GM19035 (cell line): ENCODE measurements around the gene EHMT1.

ENCODE experiments used
- ATAC-seq: cut with Tn5 transposase; IDR thresholded peaks from one replicate; pipeline ENCODE4 v1.9.1; 2021; ENCODE audit not compliant: unreplicated experiment

The EHMT1 gene

DNA sequence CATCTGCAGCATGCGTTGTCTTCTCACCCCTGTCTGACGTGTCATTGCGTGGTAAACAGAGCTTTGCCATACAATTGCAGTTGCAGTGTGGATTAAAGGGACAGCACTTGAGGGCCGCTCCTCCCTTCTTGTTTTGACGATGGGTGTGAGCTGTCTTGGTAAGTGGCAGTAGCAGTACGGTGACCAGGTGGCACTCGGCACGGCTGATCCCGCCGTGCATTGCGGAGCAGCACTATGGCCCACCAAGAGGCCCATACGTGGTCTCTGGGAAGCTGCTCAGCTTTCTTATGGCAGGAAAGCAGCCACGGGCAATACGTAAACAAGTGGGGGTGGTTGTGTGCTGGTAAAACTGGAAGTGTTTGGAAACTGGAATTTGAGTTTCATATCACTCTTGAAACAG is 25.1 kb downstream of the EHMT1 start:
- no peak for ATAC-seq

DNA sequence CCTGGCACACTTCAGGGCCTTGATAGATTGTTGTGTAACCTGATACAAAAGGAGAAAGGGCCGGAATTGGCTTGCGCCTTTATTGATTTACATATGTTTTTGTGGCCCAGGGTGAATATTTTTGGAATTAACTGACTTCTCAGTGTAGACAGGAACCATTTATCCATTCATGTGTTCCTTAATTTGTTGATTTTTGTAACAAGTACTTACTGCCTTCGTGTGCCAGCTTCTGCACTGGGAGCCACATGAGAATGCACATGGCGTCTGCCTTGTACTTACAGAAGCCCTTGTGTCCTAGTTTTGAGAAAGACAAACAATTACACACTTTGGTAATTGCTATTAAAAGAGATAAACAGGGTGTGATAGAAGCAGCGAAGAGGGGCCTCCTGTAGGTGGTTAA is 26.4 kb downstream of the EHMT1 start:
- ATAC-seq = no peak

DNA sequence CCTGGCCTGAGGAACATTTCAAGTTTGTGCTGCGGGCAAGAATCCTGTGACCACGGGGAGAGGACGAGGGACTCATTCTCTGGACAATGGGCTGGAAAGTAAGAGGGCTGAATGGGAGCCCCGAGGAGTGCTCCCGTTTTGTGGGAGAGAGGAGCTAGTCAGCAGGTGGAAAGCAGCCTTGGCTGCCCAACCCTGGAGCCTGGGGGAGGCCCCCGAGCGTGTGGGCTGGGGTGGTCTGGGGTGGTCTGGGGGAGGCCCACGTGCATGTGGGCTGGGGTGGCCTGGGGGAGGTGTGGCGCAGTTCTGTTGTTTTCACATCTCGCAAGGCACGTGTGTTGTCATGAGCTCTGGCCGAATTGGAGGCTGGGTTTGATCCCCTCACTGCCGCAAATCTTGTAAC is 27.5 kb downstream of the EHMT1 start:
- ATAC-seq = no peak

DNA sequence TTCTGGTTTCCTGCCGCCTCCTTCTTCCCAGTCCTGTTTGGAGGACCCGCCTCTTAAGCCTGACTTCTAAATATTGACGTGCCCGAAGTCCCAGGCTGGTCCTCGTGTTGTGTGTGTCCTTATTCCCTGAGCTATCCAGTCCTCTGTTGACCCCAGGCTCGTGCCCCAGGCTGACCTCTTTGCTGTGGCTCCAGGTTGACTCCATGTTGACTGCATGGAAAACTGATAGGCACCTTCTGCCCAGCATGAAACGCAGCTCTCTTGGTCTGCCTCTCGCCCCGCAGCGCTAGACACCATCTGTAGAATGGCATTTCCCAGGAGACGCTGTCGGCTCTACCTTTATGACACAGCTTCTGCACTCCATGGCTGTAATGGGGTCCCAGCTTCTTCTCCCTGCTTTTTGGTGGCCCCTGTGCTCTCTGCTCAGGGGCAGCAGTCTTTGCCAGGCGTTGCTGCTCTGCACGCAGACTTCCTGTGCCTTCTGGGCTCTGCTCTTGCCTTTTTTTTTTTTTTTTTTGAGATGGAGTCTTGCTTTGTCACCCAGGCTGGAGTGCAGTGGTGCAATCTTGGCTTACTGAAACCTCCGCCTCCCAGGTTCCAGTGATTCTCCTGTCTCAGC is 28.4 kb downstream of the EHMT1 start:
- no peak for ATAC-seq

DNA sequence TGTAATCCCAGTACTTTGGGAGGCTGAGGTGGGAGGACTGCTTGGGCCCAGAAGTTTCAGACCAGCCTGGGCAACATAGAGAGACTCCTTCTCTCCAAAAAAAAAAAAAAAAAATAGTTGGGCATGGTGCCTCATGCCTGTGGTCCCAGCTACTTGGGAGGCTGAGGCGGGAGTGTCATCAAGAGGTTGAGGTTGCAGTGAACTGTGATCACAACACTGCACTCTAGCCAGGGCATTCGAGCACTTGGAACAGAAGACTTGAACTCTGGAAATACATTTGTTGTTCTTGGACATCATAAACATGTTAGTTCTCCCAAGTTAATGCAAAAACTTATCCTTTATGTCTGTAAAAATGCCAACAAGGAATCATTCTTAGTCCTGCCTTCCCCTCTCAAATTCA is 29.6 kb downstream of the EHMT1 start:
- no peak for ATAC-seq

DNA sequence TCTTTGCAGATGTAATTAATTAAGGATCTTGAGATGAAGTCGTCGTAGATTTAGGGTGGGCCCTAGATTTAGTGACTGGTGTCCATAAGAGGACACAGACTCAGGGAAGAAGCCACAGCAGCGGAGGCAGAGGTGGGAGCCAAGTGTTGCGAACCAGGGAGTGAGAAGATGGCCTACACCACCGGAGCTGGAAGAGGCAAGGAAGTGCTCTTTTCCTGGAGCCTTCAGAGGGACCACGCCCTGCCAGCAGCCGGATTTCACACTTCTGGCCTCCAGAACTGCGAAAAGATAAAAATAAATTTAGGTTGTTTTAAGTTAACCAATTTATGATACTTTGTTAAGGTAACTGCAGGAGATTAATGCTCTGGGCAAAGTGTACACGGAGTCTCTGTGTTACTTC is 30.7 kb downstream of the EHMT1 start:
- no peak for ATAC-seq

DNA sequence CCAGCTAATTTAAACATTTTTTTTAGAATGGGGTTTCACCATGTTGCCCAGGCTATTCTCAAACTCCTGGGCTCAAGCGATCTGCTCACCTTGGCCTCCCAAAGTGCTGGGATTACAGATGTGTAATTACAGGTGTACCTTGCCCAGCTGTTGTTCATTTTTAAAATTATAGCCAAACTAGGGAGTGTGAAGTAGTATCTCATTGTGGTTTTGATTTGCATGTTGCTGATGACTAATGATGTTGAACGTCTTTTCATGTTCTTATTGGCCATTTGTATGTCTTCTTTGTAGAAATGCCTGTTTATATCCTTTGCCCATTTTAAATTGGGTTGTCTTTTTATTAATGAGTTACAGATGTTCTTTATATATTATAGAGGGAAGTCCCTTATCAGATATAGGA is 31.5 kb downstream of the EHMT1 start:
- no peak for ATAC-seq

DNA sequence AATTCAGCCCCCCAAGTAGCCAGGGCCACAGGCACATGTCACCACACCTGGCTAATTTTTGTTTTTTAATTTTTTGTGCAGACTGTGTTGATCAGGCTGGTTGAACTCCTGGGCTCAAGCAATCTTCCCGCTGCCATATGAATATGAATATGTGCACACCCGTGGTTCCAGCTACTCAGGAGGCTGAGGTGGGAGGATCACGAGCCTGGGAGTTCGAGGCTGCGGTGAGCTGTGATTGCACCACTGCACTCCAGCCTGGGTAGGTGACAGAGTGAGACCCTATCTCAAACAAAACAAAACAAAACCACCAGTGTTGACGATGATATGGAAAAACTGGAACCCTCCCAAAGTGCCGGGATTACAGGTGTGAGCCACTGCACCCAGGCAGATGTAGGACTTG is 32.0 kb downstream of the EHMT1 start:
- no peak for ATAC-seq

DNA sequence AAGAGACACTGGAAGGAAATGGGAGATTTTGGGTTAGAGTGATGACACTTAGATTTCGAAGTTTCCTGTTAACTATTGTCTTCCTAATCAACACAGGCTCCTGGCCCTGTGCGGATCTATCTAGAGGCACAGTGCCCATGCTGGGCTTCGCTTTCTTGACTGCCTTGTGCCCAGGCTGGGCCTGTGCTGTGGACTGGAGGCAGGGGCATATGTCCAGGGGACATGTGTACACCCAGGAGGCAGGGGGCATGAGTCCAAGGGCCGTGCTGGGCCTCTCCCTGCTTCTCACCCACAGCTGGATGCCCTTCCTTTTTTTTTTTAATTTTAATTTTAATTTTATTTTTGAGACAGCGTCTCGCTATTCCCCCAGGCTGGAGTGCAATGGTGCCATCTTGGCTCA is 37.6 kb downstream of the EHMT1 start:
- no peak for ATAC-seq

DNA sequence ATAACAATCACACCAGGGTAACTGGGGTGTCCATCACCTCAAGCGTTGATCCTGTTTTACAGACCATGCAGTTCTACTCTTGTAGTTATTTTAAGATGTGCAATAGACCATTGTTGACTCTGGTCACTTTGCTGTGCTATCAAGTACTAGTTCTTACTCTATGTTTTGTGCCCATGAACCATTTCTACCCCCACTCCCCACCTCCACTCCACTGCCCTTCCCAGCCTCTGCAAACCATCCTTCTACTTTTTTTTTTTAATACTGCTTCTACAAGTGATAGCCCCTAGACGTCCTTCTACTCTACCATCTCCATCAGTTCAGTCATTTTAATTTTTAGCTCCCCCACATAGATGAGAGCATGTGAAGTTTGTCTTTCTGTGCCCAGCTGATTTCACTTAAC is 38.8 kb downstream of the EHMT1 start:
- ATAC-seq = no peak

DNA sequence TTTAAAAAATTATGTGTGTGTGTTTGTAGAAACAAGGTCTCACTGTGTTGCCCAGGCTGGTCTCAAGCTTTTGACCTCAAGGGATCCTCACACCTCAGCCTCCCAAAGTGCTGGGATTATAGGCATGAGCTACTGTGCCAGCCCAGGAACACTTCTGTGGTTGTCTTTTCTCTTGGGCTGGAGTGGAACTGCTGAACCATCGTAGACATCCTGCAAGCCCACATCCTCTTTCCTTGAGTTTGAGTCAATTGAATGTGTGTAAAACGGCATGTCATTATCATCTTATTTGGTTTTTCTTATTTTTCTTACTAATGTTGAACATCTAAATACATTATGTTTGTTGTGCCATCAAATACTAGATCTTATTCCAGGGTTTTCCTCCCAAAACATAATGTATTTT is 40.0 kb downstream of the EHMT1 start:
- no peak for ATAC-seq

DNA sequence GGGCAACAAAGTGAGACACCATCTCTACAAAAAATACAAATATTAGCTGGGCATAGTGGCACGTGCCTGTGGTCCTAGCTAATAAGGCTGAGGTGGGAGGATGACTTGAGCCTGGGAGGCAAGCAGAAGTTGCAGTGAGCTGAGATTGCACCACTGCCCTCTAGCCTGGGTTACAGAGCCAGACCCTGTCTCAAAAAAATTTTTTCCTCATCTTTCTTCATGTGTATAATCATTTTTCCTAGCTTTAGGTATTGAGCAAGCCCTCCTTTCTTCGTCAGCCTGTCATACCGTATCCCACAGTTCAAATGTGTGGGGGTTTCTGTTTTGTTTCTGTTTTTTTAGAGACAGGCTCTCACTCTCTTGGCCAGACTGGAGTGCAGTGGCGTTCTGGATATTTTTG is 41.3 kb downstream of the EHMT1 start:
- ATAC-seq = no peak

DNA sequence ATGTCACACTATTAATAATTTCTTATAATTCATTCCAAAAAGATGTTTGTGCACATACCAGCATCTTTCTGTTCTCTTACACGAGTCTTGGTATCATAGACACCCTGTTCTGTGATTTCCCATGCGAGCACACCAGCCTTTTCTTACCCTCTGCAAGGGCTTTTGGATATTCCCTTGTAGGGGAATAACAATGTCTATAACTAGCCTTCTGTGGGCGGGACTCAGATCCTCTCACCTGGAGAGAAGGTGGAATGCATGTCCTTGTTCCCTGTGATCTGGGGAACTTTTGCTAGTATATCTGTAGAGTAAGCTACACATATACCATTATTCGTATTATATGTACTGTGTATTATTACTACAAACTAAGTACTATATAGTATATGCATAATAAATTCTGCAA is 44.8 kb downstream of the EHMT1 start:
- ATAC-seq = no peak

DNA sequence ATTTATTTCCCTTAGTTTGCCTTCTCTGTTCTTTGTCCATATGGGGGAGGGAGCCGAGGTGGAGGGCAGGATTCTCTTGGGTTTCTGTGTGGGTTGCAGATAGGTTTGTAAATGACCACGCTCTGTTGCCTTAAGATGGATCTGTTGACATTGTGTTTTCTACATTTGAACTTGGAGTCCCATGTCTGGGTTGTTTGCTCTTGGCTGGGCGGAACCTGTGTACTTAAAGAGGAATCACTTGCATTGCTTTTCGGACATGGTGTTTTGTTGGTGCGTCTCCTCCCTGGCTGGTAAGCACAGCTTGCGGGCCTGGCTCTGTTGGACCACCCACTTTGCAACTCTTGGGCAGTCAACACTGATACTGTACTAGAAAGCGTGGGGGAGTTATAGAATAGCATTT is 45.9 kb downstream of the EHMT1 start:
- no peak for ATAC-seq

DNA sequence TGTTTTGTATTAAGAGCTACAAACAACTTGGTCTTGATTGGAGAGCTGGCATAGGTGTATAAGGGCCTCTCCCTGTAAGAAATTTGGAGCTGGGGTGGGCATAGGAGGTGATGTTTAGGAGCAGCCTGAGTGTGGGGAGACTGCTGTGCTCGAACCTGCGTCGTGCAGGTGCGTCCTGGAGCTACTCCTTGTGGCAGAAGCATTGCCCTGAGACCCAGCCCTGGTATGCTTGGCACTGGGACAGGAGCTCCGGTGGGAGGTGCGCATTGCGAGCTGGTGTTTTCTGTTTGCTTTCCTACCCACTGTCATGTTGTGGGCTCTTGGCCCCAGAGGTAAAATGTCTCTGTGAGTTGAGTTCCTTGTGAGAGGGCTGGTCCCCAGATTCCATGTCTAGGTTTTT is 46.4 kb downstream of the EHMT1 start:
- ATAC-seq = no peak

DNA sequence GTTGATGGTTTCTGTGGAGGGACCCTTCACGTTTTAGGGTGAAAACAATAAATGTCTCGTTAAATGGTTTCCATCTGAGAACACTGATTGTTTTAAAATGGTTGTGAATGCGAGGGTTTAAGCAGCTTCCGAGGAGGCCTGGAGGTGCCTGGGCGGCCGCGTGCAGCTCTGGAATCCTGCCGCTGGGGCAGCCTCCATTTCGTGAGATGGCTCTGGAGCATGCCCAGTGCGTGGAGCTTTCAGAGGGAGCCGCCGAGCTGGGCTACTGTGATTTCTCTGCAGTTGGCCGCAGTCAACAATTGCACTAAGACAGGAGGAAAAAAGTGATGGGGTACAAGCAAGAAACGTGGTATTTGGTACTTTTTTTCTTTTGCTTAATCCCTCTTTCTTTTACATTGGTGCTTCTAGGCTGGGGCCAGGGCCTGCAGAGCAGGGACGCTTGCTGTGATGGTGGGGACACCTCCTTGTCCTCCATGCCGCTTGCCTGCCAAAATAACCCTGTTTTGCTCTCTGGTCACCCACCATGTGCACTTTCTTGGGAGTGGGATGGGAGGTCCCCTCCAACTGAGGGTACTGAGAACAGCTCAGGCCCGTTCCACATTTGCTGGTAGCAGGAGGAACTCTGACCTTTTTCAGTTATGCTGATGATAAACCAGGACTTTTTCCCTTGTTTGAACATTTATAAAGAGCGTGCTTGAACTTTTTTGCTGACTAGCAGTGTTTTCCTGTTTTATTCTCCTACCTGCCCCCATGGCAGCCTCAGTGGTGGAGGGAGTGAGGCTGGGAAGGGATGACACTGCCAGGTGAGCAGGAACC is 47.1 kb downstream of the EHMT1 start:
- no peak for ATAC-seq

DNA sequence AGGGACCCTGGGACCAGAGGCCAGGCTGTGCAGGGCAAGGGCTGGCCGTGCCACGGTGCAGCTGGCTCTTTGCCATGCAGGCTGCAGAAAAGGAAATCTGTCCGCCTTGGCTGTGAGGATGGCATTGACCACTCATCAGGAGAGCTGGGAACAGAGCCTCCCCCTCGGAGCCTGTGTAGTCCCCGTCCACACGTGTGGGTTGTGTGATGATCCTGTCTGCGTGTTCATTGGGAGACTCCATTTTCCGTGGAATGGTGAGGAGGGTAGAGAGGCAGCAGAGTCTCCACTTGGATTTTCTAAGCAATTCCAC is 47.7 kb downstream of the EHMT1 start:
- no peak for ATAC-seq

DNA sequence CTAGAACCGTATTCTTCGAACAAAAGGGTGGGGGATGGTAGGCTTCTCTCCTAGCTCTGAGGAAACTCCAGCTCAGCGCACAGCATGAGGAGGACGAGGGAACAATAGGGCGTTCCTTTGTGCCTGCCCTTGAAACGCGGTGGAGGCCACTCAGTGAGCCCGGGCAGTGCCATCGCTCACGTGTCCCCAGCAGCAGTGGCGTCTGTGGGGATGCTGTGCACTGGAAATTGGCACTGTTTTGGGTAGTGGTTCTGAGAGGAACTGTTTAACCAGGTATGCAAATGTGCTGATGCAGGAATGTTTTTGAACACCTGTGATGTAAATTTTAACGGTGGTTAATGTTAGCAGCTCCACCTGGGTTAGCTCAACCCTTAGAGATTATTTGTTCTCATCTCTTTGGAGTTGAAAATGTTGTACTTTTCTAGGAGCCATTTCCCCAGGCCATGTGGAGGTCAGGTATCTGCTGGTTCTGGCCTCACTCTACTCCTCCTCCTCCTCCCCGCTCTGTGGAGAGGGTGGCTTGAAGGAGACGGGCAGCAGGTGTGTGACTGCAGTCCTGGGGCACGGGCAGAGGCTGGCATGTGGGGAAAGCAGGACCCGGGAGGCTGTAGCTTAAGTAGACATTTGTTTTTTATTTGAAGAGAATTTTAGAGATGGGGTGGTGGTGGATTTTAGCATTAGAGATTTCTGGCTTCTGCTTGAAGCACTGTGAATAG is 48.3 kb downstream of the EHMT1 start:
- ATAC-seq = no peak

DNA sequence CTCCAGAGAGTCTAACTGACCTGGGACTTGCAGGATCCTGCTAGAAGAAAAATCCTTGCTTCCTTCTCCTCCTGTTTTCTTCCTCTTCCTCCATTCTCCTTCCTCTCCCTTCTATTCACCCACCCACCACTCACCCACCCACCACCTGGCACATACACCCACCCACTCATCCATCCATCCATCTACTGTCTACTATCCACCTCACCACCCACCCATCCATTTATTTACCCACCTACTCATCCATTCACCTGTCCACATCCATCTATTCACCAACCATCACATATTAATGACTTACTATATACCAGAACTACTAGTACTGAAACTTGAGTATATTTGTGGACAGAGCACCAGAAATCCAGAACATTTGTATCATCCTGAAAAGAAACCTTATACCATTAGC is 49.4 kb downstream of the EHMT1 start:
- ATAC-seq = no peak

DNA sequence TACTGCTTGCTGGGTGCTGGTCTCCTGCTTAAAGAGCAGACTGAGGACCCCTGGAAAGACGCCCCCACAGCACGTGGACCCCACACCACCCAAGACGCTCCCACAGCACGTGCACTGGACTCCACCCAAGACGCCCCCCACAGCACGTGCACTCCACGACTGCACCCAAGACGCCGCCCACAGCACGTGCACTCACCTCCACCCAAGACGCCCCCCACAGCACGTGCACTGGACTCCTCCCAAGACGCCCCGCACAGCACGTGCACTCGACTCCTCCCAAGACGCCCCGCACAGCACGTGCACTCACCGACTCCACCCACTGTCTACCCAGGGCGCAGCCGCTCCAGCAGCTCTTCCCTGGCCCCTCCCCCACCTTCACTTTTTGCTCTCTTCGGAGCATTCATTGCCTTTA is 50.5 kb downstream of the EHMT1 start:
- no peak for ATAC-seq

DNA sequence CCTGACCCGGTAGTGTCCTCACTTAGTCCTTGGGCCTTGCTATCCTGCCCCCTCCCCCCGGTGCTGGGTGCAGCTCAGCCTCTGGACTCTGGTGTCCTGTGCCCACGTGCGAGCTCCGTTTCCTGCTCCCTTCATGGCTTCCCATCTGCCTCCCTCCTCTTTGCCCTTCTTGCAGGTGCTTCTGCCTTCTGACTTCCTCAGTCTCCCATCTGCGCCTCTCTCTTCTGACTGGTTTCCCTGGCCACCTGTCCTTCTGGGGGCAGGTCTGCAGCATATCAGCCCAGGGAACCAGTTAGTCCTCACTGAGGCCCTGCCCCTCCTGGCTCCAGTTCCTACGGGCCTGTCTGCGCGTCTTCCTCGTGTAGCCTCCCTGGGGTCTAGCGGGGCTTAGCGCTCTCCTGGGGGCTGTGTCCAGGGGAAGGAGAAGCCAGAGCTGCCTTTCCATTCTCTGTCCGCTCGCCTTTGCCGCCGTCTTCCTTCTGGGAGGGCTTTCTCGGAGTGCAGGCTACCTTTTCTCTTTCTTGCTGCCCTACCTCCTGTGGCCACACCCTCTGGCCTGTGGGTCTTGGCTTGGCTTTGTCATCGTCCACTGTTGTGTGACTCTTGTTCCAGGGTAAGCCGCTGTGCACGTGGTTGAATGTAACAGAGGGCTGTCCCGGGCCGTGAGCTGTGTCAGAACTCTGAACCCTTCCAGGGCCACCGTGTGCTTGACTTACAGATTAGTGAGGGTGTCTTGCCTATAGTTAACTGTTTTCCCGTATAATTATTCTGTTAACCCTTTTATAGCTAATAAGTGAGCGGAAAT is 51.8 kb downstream of the EHMT1 start:
- no peak for ATAC-seq

DNA sequence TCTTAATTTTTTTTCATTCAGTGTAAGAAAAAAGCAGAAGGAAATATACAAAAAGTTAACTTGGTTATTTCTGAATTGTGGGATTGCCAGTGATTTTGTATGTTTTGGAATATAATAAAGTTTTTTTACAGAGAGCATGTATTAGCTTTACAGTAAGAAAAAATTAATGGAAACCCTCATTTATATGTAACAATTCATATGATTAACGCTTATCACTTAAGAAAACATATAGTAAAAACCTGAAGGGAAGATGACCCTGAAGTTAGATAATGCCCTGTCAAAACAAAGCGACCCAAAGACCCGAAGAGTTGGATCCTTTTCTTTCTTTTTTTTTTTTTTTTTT is 52.4 kb downstream of the EHMT1 start:
- ATAC-seq = no peak
